CD4-positive, alpha-beta T cell treated with Interleukin-10 for 1 hour (primary cell): ENCODE data around the gene PRSS33.

ENCODE experiments used
- DNase-seq: peaks from one replicate; pipeline ENCODE4 v3.0.0-alpha.2; 2020

PRSS33 gene

GRCh38 chr16:2795395-2796143 lies 8.2 kb upstream of the PRSS33 start:
- DNase-seq = no peak

GRCh38 chr16:2792940-2793339 lies 5.6 kb upstream of the PRSS33 start:
- DNase-seq = no peak

GRCh38 chr16:2791174-2791573 lies 3.8 kb upstream of the PRSS33 start:
- DNase-seq = no peak

- no peak for DNase-seq
These were observed 3.3 kb upstream of the PRSS33 start for GRCh38 chr16:2790631-2791030.

- no peak for DNase-seq
These were observed 601 bp upstream of the PRSS33 start for GRCh38 chr16:2787961-2788360.

GRCh38 chr16:2786826-2787151 lies 571 bp downstream of the PRSS33 start:
- DNase-seq = no peak

- no peak for DNase-seq
These were observed 1.1 kb downstream of the PRSS33 start for GRCh38 chr16:2786061-2786825.

GRCh38 chr16:2785101-2785991 lies 2.0 kb downstream of the PRSS33 start:
- DNase-seq = peak; percentile 34

- DNase-seq = no peak
These were observed 2.8 kb downstream of the PRSS33 start for GRCh38 chr16:2784358-2785100.

- DNase-seq = no peak
These were observed 3.6 kb downstream of the PRSS33 start for GRCh38 chr16:2783581-2784357.

- no peak for DNase-seq
These were observed 4.6 kb downstream of the PRSS33 start for GRCh38 chr16:2782583-2783351.

GRCh38 chr16:2779978-2780898 lies 7.1 kb downstream of the PRSS33 start:
- no peak for DNase-seq

GRCh38 chr16:2779151-2779920 lies 8.0 kb downstream of the PRSS33 start:
- DNase-seq = no peak

- no peak for DNase-seq
These were observed 8.8 kb downstream of the PRSS33 start for GRCh38 chr16:2778630-2778958.

GRCh38 chr16:2777903-2778629 lies 9.3 kb downstream of the PRSS33 start:
- DNase-seq = peak; percentile 53

GRCh38 chr16:2777231-2777902 lies 10.0 kb downstream of the PRSS33 start, which contains the start of gene ELOB:
Gene ELOB (minus strand): TSS chr16:2777280. CDS start chr16:2777239, 41 bp downstream.
- DNase-seq = peak; percentile 91

GRCh38 chr16:2776500-2777139 lies 10.7 kb downstream of the PRSS33 start:
- peak; percentile 39 for DNase-seq
